DMS153 (cell line): ENCODE measurements around the gene MAX.
"Not testable (repeated sequence)": the region's sequence is repeated elsewhere in the genome, so short reads cannot be mapped to it uniquely, and the experiment has no call there.

ENCODE experiments used
- DNase-seq: peaks from one replicate; lab custom pipeline; 2025; lab: John Stamatoyannopoulos, UW

MAX gene

DNA sequence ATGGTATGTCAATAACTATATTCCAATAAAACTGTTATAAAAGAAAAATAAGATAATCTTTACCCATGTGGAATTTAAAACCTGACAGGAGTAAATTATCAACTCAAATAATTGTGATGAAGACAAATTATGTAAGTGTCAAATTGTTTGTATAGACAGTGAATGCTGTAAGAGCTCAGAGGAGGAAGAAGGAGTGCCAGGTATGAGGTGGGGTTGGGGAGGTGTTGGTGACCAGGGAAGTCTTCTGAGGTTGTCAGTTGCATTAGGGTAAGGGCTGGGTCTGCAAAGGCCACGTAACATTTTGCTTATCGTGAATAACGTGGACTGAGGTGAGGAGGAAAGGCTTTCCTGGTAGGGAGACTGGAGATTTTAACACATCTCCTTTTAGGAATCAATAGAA is 2.5 kb upstream of the MAX start:
- DNase-seq: no peak

- peak; percentile 26 for DNase-seq
Observed at GRCh38 chr14:65103150-65103760, 938 bp upstream of the MAX start.

DNA sequence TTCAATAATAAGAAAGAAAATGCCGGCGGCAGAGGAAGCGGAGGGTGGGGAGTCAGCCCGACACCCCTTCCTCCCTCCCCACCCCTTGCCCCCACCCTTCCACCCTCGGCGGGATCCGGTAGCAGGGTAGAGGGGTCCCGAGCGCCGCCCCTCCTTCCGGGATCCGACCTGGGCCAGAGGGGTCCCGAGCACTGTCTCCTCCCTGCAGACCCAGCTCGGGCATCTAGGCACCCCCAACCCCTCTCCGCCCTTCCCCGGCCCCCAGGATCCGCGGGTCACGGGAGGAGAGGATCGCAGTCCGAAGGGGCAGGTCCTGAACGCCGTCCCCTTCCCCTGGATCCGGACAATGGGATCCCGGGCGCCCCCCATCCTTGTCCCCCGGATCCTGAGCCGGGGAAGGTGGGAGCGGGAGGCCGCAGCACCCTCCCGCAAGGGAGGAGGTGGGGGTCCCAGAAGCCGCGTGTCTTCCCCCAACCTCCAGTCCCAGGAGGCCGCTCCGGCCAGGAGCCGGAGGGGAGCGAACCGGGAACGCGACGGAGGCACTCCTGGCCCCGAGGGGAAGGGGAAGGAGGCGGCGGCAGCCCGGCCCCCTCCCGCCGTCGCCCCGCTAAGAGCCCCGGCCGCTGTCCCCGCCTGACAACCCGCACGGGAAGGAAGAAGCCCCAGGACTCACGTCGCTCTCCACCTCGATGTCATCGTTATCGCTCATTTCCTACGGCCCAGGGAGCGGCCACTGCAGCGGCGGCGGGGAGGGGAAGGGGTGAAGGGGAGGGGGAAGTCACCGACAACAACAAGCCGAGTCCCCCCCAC is 481 bp downstream of the MAX start:
- DNase-seq: no peak

GRCh38 chr14:65100922-65101541 is 1.3 kb downstream of the MAX start:
- no peak for DNase-seq

- DNase-seq: no peak
Observed at GRCh38 chr14:65098586-65098985, 3.7 kb downstream of the MAX start.

DNA sequence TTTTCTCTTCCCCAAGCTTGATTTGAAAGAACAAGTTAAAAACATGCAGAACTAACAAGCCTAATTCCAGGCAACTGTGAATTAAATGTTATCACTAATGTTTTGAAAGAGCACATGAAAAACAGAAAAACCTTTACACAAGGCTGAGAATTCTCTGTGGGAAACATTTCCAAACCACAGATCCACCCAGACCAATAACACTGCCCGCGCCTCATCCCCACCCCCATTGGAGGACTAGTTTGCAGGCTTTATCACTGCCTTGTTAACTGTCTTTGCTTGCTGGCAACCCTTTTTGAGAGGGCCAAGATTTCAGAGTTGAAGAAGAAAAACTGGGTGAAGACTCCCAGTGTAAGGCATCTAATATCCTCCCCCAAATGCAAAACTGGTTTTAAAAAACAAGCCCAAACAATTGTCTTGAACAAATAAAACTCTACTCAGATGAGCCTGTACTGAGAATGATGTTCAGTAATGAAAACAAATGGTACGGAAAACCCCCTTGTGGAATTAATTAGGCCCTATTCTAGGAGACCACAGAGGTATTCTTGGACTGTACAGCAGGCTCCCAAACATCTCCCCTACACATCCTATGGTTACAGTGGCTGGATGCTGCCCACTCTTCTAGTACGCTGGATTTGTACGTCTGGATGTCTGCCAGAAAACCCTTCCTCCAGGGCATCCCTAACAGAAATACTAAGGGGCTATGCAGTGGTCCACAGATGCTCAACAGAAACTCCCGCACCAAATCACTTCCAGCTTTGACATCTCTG is 5.8 kb downstream of the MAX start:
- DNase-seq: no peak

DNA sequence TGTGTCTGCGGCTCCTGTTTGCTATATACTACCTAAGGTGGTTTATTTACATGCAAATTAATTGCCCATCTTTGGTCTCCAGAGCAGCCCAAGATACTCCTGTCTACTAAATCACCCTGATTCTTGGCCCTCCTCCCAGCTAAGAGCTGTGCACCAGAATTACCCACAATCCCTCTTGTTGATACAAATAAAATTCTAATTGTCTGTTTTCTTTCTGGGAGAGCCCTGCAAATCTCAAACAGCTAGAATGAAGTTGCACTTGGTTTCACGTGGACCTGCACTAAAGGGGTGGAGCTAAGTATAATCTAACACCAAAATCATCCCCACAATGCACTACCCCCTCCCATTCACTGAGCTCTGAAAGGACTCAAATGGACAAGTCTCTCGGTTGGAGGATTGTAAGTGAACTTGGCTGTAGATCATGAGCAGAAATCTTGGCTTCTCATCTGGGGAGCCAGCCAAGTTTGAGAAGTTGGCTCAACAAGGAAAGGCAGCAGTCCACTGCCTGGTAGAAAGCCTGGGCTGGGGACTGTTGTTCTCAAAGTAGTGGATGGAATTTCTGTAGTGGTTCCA is 6.6 kb downstream of the MAX start:
- DNase-seq: no peak

GRCh38 chr14:65092349-65092748 is 10.0 kb downstream of the MAX start:
- DNase-seq: no peak

GRCh38 chr14:65087835-65088234 is 14.5 kb downstream of the MAX start:
- not testable (repeated sequence) for DNase-seq

DNA sequence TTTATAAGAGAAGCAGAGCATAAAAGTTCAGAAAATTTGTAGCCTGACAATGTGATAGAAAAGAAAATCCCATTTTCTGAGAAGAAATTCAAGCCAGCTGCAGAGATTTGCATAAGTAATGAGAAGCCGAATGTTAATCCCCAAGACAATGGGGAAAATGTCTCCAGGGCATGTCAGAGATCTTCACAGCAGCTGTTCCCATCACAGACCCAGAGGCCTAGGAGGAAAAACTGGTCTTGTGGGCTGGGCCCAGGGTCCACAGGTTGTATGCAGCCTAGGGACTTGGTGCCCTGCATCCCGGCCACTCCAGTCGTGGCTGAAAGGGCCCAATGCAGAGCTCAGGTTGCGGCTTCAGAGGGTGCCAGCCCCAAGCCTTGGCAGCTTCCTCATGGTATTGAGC is 15.6 kb downstream of the MAX start:
- DNase-seq: not testable (repeated sequence)

DNA sequence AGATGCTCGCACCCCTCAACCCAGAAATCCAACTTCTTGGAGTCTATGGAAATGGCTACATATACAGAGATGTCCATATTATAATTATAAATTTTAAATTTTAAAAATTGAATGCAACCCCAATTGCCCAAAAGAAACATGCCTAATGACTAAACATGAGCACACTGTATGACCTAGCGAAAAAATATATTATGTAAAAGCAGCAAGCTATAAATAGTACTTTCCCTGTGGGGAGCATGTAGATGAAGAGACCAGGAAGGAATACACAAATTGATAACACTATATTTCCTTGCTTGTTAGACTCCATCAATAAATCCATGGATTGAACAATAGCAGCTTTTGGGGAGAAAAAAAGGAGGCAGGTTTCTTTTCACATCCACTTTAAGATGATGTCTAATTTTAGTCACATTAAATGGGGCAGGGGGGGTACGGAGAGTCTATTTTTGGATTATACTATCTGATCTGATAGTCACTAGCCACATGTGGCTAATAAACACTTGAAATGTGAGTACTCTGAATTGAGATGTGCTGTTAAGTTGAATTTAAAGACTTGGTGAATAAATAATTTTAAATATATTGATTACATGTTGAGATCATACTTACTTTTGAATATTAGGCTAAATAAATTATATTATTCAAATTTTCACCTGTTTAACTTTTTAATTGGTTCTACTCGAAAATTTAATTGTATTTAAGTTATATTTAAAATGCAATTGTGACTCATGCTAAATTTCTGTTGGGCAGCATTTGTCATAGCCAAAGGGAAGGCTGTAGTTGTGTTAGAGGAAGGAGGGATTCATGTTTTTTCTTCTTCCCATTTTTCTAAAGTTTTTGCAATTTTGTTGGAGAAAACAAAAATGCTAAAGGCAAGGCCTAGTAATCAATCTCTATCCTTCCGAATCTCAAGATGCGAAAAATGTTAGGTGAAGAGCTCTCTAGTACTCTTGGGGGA is 17.5 kb downstream of the MAX start:
- no peak for DNase-seq

- no peak for DNase-seq
Observed at GRCh38 chr14:65082930-65083329, 19.4 kb downstream of the MAX start.

DNA sequence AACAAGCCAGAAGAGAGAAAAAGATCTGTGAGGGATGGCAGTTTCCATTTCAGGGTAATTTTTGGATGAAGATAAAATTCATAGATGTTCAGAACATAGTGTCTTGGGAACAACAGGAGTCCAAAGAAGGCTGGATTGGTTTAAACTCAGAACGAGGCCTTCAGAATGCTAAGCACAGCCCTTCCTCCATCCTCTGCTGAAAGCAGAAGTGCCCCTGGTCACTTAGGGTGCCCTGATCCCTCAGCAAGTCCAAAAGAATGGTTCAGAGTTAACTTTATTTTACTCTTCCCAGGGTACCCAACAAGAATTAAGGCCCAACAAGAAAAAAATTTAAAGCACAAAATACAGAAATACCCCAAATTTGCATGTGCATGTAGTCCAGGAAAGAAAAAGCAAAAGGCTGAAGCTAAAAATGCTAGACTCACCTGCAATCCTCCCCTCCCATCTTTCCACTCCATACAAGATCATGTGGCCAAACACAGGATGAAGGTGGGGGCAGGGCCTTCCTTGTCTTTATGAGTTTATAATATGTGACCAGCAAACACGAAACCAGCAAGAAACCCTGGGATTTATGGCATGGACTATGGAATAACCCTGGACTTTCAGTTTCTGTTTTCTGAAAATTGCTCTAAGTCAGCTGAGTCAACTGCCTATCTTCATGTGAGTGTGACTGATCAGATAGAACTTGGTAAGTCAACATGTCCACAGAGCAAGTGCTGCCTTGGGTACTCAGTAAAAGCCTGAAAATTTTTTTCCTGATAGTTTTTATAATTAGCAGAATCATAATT is 21.2 kb downstream of the MAX start:
- no peak for DNase-seq

GRCh38 chr14:65079768-65080167 is 22.5 kb downstream of the MAX start:
- DNase-seq: no peak

DNA sequence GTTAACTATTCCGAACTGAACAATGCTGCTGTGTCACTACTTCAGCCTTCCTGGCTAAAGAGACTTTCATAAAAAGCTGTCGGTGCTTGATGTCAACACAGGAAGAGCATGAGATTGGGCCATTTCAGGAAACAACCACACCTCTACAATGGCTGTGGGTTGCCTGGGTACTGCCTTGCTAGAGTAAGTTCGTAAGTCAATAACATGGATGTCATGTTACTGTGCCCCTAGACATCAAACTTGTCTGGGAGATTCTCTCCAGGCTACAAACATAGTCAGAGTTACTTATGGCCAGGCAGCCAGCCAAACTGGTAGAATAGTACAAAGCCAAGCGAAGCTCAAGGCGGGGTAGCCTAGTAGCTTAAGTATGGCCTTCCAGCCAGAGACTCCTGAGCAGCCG is 23.1 kb downstream of the MAX start:
- DNase-seq: no peak

GRCh38 chr14:65077318-65077717 is 25.0 kb downstream of the MAX start:
- DNase-seq: no peak

DNA sequence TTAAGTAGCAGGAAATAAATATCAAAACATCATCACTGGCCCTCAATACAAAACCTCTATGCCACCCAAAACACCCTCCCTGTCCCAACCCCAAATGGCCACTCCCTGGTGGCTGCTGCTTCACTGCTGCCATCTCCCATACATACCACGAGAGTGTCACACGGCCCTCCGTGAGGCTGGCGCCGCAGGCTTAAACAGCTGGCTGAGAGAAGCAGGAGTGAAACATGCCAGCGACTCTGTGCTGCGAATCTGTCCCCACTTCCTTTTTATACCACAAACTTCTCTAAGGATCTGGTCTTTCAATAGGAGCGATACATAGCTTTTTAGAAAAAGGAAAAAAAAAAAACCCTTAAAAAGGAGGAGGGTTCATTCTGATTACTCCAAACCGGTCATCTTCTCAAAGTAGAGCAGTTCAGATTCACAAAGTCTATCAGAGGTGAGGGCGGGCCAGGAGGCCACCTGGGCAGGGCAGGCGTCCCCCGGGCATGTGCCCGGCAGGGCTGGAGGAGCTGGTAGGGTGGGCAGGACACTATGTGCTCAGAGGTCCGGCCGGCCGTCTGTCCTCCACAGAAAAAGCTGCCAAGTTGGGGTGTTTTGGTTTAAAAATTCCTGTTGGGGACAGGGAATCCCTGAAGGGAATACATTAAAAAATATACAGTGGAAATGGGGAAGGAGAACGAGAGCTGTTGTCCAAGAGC is 26.5 kb downstream of the MAX start:
- no peak for DNase-seq

- DNase-seq: no peak
Observed at GRCh38 chr14:65074449-65075150, 27.7 kb downstream of the MAX start.

DNA sequence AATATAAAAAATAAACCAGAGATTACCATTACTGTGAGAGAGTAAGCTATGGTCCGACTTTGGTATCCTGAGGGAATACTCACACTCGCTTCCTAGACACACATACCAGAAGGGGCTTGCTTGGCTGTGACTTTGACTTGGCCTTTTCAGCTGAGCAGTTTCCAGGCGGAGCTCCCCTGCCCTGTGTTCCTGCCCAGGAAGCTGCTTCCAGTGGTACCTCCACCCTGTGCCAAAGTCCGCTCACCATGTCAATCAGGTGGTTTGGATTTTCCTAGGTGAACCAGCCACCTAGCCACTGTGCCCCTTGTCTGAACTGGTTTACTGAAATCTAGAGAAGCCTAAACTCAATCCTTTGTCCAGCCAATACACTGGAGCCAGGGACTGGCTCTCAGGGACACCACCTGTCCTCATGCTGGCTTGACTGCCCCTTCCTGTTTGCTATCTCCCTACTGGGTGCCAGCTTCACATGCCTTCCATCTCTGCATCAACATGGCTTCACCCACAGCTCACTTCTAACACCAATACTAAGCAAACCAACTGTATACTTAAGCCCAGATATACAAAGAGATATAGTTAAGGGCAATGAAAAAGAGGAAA is 28.6 kb downstream of the MAX start:
- no peak for DNase-seq
